ENCODE measurements around the gene PTDSS2. TPM values are rescaled to one million over a fixed set of nuclear protein-coding genes. Genes with fewer than 3 reads are reported as not detected.

The PTDSS2 gene
- total and polyA plus RNA-seq, 9 of the 15 experiments (the other 6 are each of a cell fraction or from before 2014, with no cell fraction given): 0.45 to 53.9 (median 17.2) TPM

GRCh38 chr11:503179-503981, 53.3 kb downstream of the PTDSS2 start (continued):
- TF ChIP-seq ZC3H4 (CRISPR knock-in tag; IDR thresholded peaks at IDR 0.05; ENCODE audit: borderline replicate concordance) (no peak), MCM2 (IDR thresholded peaks at IDR 0.05; ENCODE audit: low read depth) (no peak), TEAD1 (CRISPR knock-in tag; IDR thresholded peaks at IDR 0.05) (no peak), ZNF124 (CRISPR knock-in tag; IDR thresholded peaks at IDR 0.05) (no peak), NBN (IDR thresholded peaks at IDR 0.05; ENCODE audit: low read depth) (no peak), ETV6 (IDR thresholded peaks at IDR 0.05; ENCODE audit: borderline replicate concordance in 1 of 2, low read depth in 2 of 2, low read length in 1 of 2) (no peak), ETV6 (CRISPR knock-in tag; IDR thresholded peaks at IDR 0.05; ENCODE audit: borderline replicate concordance) (no peak), TRIM24 (IDR thresholded peaks at IDR 0.05) (no peak), TRIM28 (IDR thresholded peaks at IDR 0.05) (no peak), NR4A1 (CRISPR knock-in tag; IDR thresholded peaks at IDR 0.05) (no peak), NR4A1 (tag; IDR thresholded peaks at IDR 0.05) (no peak), ELK1 (CRISPR knock-in tag; IDR thresholded peaks at IDR 0.05) (no peak), ZFPM2 (CRISPR knock-in tag; IDR thresholded peaks at IDR 0.05) (no peak), EP300 (IDR thresholded peaks at IDR 0.05; ENCODE audit: low read length) (0 out of 2 replicates have a peak, but pooled peaks have one; percentile 19), BCL6 (CRISPR knock-in tag; IDR thresholded peaks at IDR 0.05) (no peak), TCF7L2 (IDR thresholded peaks at IDR 0.05; ENCODE audit: low read depth, low read length) (no peak), SRSF3 (IDR thresholded peaks at IDR 0.05; ENCODE audit: insufficient read depth, low read length) (no peak), EGR1 (conservative IDR thresholded peaks at IDR 0.05) (no peak), ZC3H11A (IDR thresholded peaks at IDR 0.05; ENCODE audit: low read depth, low read length) (no peak), HNRNPUL1 (IDR thresholded peaks at IDR 0.05; ENCODE audit: low read length) (no peak), EZH2 (IDR thresholded peaks at IDR 0.05; ENCODE audit: borderline replicate concordance, low read depth, low read length) (no peak), FIP1L1 (IDR thresholded peaks at IDR 0.05; ENCODE audit: low read depth, low read length, poor library complexity, severe bottlenecking) (no peak), POLR2A (conservative IDR thresholded peaks at IDR 0.05) (0 out of 2 replicates have a peak, but pooled peaks have one; percentile 13), GTF2E2 (tag; IDR thresholded peaks at IDR 0.05) (0 out of 2 replicates have a peak, but pooled peaks have one; percentile 40), CXXC5 (CRISPR knock-in tag; IDR thresholded peaks at IDR 0.05) (0 out of 2 replicates have a peak, but pooled peaks have one; percentile 37), BCOR (IDR thresholded peaks at IDR 0.05) (no peak), ZNF232 (CRISPR knock-in tag; IDR thresholded peaks at IDR 0.05) (no peak)
- TF ChIP-seq, protein P1, sequence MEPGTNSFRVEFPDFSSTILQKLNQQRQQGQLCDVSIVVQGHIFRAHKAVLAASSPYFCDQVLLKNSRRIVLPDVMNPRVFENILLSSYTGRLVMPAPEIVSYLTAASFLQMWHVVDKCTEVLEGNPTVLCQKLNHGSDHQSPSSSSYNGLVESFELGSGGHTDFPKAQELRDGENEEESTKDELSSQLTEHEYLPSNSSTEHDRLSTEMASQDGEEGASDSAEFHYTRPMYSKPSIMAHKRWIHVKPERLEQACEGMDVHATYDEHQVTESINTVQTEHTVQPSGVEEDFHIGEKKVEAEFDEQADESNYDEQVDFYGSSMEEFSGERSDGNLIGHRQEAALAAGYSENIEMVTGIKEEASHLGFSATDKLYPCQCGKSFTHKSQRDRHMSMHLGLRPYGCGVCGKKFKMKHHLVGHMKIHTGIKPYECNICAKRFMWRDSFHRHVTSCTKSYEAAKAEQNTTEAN (CRISPR knock-in tag; IDR thresholded peaks at IDR 0.05): no peak
- TF ChIP-seq, protein P2, sequence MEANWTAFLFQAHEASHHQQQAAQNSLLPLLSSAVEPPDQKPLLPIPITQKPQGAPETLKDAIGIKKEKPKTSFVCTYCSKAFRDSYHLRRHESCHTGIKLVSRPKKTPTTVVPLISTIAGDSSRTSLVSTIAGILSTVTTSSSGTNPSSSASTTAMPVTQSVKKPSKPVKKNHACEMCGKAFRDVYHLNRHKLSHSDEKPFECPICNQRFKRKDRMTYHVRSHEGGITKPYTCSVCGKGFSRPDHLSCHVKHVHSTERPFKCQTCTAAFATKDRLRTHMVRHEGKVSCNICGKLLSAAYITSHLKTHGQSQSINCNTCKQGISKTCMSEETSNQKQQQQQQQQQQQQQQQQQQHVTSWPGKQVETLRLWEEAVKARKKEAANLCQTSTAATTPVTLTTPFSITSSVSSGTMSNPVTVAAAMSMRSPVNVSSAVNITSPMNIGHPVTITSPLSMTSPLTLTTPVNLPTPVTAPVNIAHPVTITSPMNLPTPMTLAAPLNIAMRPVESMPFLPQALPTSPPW (CRISPR knock-in tag; IDR thresholded peaks at IDR 0.05): peak; percentile 31
